GM18526 (cell line): Measurements from ENCODE around the gene DLGAP4.

ENCODE experiments used
- POLR2A ChIP-seq: IDR thresholded peaks from 3 replicates; pipeline ENCODE4 v1.6.1; 2011; ENCODE audit not compliant: insufficient read length; ENCODE audit errors: extremely low read depth

The DLGAP4 gene

GRCh38 chr20:36311854-36312723 lies 6.0 kb downstream of the DLGAP4 start:
- no peak for TF ChIP-seq POLR2A

- no peak for TF ChIP-seq POLR2A
Observed at GRCh38 chr20:36312724-36313441, 6.7 kb downstream of the DLGAP4 start.

GRCh38 chr20:36313476-36313875 lies 7.3 kb downstream of the DLGAP4 start:
- TF ChIP-seq POLR2A, result no peak

- TF ChIP-seq POLR2A, result no peak
Observed at GRCh38 chr20:36313926-36314325, 7.8 kb downstream of the DLGAP4 start.

GRCh38 chr20:36314734-36315544 lies 8.8 kb downstream of the DLGAP4 start:
- no peak for TF ChIP-seq POLR2A

- TF ChIP-seq POLR2A, result no peak
Observed at GRCh38 chr20:36315545-36316351, 9.6 kb downstream of the DLGAP4 start.

- no peak for TF ChIP-seq POLR2A
Observed at GRCh38 chr20:36317675-36318074, 11.5 kb downstream of the DLGAP4 start.

GRCh38 chr20:36318166-36318565 lies 12.0 kb downstream of the DLGAP4 start:
- TF ChIP-seq POLR2A, result no peak

GRCh38 chr20:36319356-36320260 lies 13.5 kb downstream of the DLGAP4 start:
- no peak for TF ChIP-seq POLR2A

- no peak for TF ChIP-seq POLR2A
Observed at GRCh38 chr20:36320261-36320897, 14.2 kb downstream of the DLGAP4 start.

GRCh38 chr20:36320898-36321695 lies 15.0 kb downstream of the DLGAP4 start:
- no peak for TF ChIP-seq POLR2A

GRCh38 chr20:36322131-36322530 lies 16.0 kb downstream of the DLGAP4 start:
- TF ChIP-seq POLR2A, result no peak
